RWPE1 (cell line): ENCODE results near the gene TERB2.
"Not testable (repeated sequence)": the region's sequence is repeated elsewhere in the genome, so short reads cannot be mapped to it uniquely, and the experiment has no call there.

Experiments used
- CTCF ChIA-PET: fragments of 350-600 bp; sonication (Branson Sonifier 250); formaldehyde crosslinking; extraction: SDS; loops from one replicate; lab custom pipeline; 2021; lab: Yijun Ruan, JAX
- POLR2A ChIA-PET: fragments of 400-600 bp; formaldehyde crosslinking; extraction: SDS; loops from one replicate; lab custom pipeline; 2020; ENCODE audit warnings: antibody characterized with exemption; ENCODE audit not compliant: low non-redundant PET; lab: Yijun Ruan, JAX
- DNase-seq: peaks from one replicate; pipeline ENCODE4 v3.0.0; 2012; ENCODE audit warnings: low spot score
- H3K27ac ChIP-seq: fragments of 450-650 bp; 2 replicates; pipeline ENCODE4 v1.5.1; 2017
- TF ChIP-seq, protein P1 (sequence below): fragments of 450-650 bp; conservative IDR thresholded peaks from 2 replicates; pipeline ENCODE4 v1.5.1; 2017; ENCODE audit warnings: low read depth, mild to moderate bottlenecking

The TERB2 gene, protein sequence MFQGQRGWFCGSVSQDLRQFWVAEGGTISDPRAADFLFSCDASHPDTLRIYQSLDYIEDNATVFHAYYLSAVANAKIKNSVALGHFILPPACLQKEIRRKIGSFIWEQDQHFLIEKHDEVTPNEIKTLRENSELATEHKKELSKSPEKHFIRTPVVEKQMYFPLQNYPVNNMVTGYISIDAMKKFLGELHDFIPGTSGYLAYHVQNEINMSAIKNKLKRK

DNA sequence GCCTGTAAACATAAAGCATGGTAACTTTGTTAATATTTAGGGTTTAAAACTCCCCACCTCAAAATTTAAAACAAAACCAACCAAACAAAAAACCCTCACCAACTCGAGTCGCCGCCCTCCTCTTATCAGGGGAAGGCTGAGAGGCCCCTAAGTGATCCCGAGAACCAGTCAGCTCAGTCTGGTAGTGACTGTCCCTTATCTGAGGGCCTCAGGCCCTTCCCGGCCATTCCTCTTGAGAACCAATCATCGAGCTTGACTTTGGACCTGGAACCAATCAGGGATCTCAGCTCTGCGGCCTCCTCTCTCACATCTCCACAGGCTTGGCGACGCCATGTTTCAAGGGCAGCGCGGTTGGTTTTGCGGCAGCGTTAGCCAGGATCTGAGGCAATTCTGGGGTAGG, at the start of gene TERB2:
TERB2 (plus strand) TSS at position 300 of the 400 bp plus-strand sequence; CDS start at position 332, 32 bp downstream.
- H3K27ac ChIP-seq = no peak within 1 kb of the TSS
- TF ChIP-seq, protein P1, sequence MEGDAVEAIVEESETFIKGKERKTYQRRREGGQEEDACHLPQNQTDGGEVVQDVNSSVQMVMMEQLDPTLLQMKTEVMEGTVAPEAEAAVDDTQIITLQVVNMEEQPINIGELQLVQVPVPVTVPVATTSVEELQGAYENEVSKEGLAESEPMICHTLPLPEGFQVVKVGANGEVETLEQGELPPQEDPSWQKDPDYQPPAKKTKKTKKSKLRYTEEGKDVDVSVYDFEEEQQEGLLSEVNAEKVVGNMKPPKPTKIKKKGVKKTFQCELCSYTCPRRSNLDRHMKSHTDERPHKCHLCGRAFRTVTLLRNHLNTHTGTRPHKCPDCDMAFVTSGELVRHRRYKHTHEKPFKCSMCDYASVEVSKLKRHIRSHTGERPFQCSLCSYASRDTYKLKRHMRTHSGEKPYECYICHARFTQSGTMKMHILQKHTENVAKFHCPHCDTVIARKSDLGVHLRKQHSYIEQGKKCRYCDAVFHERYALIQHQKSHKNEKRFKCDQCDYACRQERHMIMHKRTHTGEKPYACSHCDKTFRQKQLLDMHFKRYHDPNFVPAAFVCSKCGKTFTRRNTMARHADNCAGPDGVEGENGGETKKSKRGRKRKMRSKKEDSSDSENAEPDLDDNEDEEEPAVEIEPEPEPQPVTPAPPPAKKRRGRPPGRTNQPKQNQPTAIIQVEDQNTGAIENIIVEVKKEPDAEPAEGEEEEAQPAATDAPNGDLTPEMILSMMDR = no peak
- no peak for DNase-seq
- ChIA-PET POLR2A (no interaction called here), CTCF (no interaction called here)

DNA sequence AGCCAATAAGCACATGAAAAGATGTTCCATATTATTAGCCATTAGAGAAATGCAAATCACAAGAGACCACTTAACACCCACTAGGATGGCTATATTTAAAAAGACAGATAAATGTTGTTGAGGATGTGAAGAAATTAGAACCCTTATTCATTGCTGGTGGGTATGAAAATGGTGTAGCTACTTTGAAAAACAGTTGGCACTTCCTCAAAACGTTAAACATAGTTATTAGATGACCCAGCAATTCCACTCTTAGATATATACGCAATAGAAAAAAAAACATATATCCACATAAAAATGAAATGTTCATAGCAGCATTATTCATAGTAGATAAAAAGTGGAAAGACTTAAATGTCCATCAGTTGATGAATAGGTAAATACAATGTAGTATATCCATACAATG, 47.1 kb upstream of the TERB2 start:
- ChIA-PET CTCF (no interaction called here), POLR2A (no interaction called here)
- TF ChIP-seq, protein P1 = no peak
- no peak for DNase-seq
- no peak overlapping the region for H3K27ac ChIP-seq

DNA sequence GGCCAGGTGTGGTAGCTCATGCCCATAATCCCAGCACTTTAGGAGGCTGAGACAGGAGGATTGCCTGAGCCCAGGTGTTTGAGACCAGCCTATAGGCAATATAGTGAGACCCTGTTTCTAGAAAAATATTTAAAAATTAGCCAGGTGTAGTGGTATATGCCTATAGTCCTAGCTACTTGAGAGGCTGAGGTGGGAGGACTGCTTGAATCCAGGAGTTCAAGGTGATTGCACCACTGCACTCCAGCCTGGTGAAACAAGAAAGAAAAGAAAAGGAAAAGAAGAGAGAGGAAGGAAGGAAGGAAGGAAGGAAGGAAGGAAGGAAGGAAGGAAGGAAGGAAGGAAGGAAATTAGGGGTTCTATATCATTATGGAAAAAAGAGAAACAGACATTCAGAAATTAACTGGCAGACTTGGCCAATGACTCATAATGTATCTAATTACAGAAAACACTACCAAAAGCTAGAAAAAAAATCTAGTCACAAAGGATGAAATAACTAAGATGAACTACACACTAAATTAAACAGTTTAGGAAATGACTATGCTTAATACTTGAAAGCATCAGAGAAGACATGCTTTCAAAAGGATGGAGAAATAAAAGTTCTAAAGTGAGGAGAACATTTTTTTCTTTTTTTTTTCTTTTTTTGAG, 45.4 kb upstream of the TERB2 start:
- ChIA-PET CTCF (interaction anchor here (0.6 kb wide), 1 partner anchor 138 kb away, joined by 6 read pairs; no protein-coding TSS in a partner anchor), POLR2A (no interaction called here)
- no peak overlapping the region for H3K27ac ChIP-seq
- TF ChIP-seq, protein P1 = no peak
- DNase-seq = no peak

DNA sequence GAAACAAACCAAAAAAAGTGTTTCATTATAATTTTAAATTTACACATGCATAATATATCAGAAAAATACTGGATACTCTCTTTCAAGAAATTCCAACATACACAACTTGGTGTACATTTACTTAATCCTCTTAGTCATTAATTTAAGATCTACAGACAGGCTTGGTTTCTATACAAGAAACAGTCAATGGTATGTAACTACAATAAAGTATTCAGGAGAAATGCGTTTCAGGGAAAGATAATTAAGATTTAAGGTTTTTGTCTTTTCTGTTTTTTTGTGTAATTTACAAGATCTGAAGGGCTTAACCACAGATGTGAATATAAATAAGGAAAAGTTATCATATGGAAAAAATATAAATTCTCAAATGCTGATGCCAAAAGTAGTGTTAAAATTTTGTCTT, 44.3 kb upstream of the TERB2 start:
- CTCF ChIA-PET, DNase-seq, POLR2A ChIA-PET, H3K27ac ChIP-seq: not testable (repeated sequence)

DNA sequence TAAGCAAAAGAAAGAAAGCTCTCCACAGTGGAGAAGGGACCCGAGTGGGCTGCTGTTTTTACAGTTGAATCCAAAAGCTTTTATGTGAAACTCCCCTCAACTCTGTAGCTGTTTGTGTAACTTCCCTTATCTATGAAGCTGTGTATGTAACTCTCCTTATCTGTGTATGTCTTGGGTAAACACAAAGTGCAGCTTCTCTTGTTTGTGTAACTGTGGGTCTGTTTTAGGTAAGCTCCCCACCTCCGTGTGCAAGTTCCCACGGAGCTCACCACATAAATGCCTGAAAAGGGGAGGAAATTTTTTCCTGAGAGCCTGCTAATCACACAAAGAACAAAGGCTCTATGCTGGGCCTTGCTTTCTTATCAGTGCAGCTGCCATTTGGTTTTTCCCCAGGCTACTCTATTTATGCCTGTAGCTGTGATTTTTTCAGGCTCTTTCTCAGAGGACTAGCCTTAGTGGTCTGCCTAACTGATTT, 43.5 kb upstream of the TERB2 start:
- POLR2A ChIA-PET, DNase-seq, CTCF ChIA-PET, H3K27ac ChIP-seq: not testable (repeated sequence)

DNA sequence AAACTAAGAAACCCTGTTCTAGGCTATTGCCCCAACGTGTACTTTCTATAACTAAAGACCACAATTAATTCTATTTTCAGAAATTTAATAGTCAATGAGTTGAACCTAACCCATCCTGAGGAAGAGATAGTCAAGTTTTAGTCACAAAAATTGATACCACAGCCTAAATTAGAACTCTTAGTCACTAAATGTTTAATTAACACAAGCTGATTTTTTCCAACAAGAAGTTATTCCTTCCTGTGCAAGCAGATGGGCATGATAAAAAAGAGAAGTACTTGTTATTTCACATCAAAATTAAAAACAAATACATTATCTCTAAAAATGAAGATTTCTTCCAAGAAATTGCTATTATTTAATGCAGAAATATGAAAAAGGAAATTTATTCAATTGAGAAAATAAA, 38.4 kb upstream of the TERB2 start:
- ChIA-PET CTCF (no interaction called here), POLR2A (no interaction called here)
- H3K27ac ChIP-seq = no peak overlapping the region
- TF ChIP-seq, protein P1 = no peak
- DNase-seq = no peak

DNA sequence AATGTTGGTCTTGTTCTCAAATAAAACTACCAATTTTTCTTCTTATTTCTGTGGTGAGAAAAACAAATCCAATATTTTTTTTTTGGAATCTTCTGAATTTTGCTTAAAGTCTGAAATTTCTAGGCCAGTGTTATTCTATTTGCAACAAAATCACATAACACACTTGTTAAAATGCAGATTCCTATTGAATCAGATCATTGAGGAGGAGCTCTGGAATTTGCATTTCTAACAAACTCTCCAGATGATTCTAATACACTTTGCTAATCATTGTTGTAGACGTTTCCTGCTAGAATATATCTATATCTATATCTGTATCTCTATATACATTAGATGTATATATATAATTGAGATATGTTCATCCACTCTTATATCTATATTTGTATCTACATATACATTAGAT, 27.8 kb upstream of the TERB2 start:
- DNase-seq, CTCF ChIA-PET, POLR2A ChIA-PET, H3K27ac ChIP-seq: not testable (repeated sequence)

DNA sequence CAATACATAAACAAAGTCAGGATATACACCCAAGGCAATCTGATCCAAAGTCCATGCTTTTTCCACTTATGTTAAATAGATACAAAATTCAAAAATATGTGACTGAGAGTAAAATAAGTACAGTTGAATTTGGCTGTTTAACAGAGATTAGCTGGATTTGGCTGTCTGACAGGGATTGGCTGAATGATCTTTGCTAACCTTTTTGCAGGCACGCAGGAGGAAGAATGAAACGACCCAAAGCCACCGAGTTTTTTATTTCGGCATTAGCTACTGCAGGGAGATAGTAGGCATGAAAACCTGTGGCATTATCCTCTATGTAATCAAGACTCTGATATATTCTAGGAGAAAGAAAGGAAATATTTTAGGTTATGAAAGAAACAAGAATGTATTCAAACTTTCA, 26.2 kb upstream of the TERB2 start:
- DNase-seq, H3K27ac ChIP-seq, POLR2A ChIA-PET, CTCF ChIA-PET: not testable (repeated sequence)

DNA sequence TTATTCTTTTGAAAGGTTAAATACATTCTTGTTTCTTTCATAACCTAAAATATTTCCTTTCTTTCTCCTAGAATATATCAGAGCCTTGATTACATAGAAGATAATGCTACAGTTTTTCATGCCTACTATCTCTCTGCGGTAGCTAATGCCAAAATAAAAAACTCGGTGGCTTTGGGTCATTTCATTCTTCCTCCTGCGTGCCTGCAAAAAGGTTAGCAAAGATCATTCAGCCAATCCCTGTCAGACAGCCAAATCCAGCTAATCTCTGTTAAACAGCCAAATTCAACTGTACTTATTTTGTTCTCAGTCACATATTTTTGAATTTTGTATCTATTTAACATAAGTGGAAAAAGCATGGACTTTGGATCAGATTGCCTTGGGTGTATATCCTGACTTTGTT, 1.8 kb downstream of the TERB2 start:
- DNase-seq, H3K27ac ChIP-seq, CTCF ChIA-PET, POLR2A ChIA-PET: not testable (repeated sequence)
